Measurements from ENCODE around the gene LTBP1. TPM values are rescaled to one million over a fixed set of nuclear protein-coding genes. Genes with fewer than 3 reads are reported as not detected.

The LTBP1 gene
- total and polyA plus RNA-seq, 11 donors, result 23.5 to 150 (median 102) TPM

DNA sequence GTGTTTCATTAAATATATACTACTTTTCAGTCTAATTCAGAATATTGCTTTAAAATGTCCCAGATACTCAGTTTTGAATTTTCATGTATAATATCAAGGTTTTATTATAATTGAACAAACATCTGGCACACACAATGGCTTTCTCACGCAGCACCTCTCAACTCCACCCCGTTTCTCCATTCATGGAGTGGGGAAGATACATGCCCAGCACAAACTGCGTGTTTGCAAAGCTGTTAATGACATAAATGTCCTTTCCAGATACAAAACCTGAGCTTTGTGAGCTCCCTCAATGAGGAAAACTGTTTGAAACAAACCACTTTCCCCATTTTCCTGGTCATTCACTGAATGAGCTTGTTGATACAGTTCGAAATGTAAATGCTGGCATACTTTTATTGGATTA, 379.3 kb downstream of the LTBP1 start:
- H3K36me3 ChIP-seq, result peaks cover 0 to 15% (median 0%) of the 10 kb centered on the region in 9 donors
- H3K27me3 ChIP-seq, result no peaks in the 10 kb centered on the region
- peaks cover 0 to 4% (median 0%) of the 10 kb centered on the region in 12 donors for H3K9me3 ChIP-seq
- no peak for DNase-seq
- H3K4me1 ChIP-seq, result peaks cover 0 to 22% (median 17%) of the 10 kb centered on the region in 12 donors
- intact Hi-C loops (cut with DNase I), result no loop called here
- H3K4me3 ChIP-seq, result no peak overlapping the region
- no peak overlapping the region for H3K27ac ChIP-seq
- 65 to 81% (median 69%) methylated on average over 4 of the region's 4 CpGs for WGBS, 4 donors
- TF ChIP-seq CTCF (IDR thresholded peaks at IDR 0.05) (no peak), POLR2A (IDR thresholded peaks at IDR 0.05) (no peak)
- peak in 1 of 4 donors; percentile 30 for ATAC-seq

DNA sequence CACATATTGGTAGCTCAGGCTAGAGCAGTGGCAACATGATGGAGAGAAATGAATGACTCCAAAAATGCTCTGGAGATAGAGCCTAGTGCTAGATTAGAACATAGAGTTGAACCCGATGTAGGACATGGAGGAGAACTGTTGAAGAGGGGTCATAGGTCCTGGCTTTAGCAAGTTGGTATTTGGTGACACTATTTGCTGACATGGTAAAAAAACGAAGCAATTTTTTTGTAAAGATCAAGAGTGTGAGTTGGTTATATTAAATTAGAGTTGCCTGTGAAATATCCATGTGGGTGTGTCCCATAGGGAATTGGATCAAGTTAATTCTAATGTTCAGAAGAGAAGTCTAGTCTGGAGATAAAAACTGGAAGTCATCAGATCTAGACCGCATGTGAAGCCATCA, 386.7 kb downstream of the LTBP1 start:
- H3K27me3 ChIP-seq, result no peaks in the 10 kb centered on the region
- no peak for DNase-seq
- intact Hi-C loops (cut with DNase I), result no loop called here
- no peak for TF ChIP-seq POLR2A (IDR thresholded peaks at IDR 0.05)
- no peak for TF ChIP-seq CTCF (IDR thresholded peaks at IDR 0.05)
- H3K4me3 ChIP-seq, result no peak overlapping the region
- WGBS, 4 donors, result 84 to 92% (median 87%) methylated on average over 3 of the region's 3 CpGs
- peaks cover 0 to 6% (median 0%) of the 10 kb centered on the region in 12 donors for H3K4me1 ChIP-seq
- H3K9me3 ChIP-seq, result peaks cover 0 to 4% (median 0%) of the 10 kb centered on the region in 12 donors
- H3K36me3 ChIP-seq, result peaks cover 0 to 6% (median 0%) of the 10 kb centered on the region in 9 donors
- no peak overlapping the region for H3K27ac ChIP-seq
- peak in 1 of 4 donors; percentile 16 for ATAC-seq

DNA sequence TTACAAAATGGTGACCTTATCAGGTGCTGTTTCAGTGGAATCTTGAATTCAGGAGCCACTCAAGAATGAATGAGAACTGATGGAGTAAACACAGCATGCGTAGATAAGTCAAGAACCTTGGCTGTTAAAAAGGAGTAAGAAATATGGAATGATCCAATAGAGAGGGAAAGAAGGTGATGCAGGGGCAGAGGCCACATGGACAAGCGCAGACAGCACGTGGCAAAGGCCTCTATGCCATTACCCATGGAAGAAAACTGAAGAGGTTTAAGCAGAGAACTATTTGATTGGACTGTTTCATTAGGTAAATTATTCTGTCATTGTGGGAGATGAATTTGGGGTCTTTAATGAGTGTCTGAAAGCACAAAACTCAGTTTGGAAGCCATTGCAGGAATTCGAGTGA, 387.3 kb downstream of the LTBP1 start:
- 86 to 94% (median 91%) methylated on average over 4 of the region's 4 CpGs for WGBS, 4 donors
- H3K4me1 ChIP-seq, result peaks cover 0 to 6% (median 0%) of the 10 kb centered on the region in 12 donors
- intact Hi-C loops (cut with DNase I), result no loop called here

GRCh38 chr2:33335516-33335915, 388.8 kb downstream of the LTBP1 start:
- no peak for TF ChIP-seq CTCF (IDR thresholded peaks at IDR 0.05)
- TF ChIP-seq POLR2A (IDR thresholded peaks at IDR 0.05), result no peak
- no peak for DNase-seq
- intact Hi-C loops (cut with DNase I), result no loop called here
- WGBS, 4 donors, result 82 to 88% (median 85%) methylated on average over 3 of the region's 3 CpGs
- Histone ChIP-seq H3K4me3 (no peak overlapping the region), H3K36me3 (peaks cover 0 to 4% (median 0%) of the 10 kb centered on the region in 9 donors), H3K27ac (no peak overlapping the region), H3K4me1 (peaks cover 0 to 11% (median 7%) of the 10 kb centered on the region in 12 donors), H3K9me3 (no peaks in the 10 kb centered on the region), H3K27me3 (no peaks in the 10 kb centered on the region)
- no peak for ATAC-seq

More for the DNA sequence above, 387.3 kb downstream of the LTBP1 start:
- Histone ChIP-seq H3K27me3 (no peaks in the 10 kb centered on the region), H3K4me3 (no peak overlapping the region), H3K27ac (no peak overlapping the region), H3K9me3 (peaks cover 0 to 4% (median 0%) of the 10 kb centered on the region in 12 donors), H3K36me3 (peaks cover 0 to 4% (median 0%) of the 10 kb centered on the region in 9 donors)
- DNase-seq (no peak), ATAC-seq (no peak)
- TF ChIP-seq CTCF (IDR thresholded peaks at IDR 0.05) (no peak), POLR2A (IDR thresholded peaks at IDR 0.05) (no peak)
